CD14-positive monocyte (primary cell): ENCODE results near the gene CUX1. TPM values are rescaled to one million over a fixed set of nuclear protein-coding genes. Genes with fewer than 3 reads are reported as not detected.

Experiments
- DNase-seq, 3 donors: peaks; one replicate each; pipeline ENCODE4 v3.0.0-alpha.2; 2011 to 2022
- H2AFZ ChIP-seq: 2 replicates; pipeline ENCODE4 v1.6.0; 2012; ENCODE audit warnings: mild to moderate bottlenecking, low read depth, low read length, inconsistent platforms; ENCODE audit not compliant: insufficient read depth, poor library complexity, severe bottlenecking
- H3K27ac ChIP-seq, 2 donors: 1 replicate in 1 of 2; 2 replicates in 1 of 2; pipeline ENCODE4 v1.5.1; 2012 to 2013; ENCODE audit warnings: low read length in 2 of 2, control low read depth in 1 of 2, inconsistent platforms in 1 of 2, low read depth in 1 of 2, mild to moderate bottlenecking in 1 of 2
- H3K27me3 ChIP-seq, 2 donors: one replicate each; pipeline versions ENCODE4 v1.6.0 to v1.6.1; 2011 to 2013; ENCODE audit warnings: low read length in 2 of 2; ENCODE audit not compliant: control insufficient read depth in 2 of 2, insufficient read depth in 2 of 2
- H3K36me3 ChIP-seq, 2 donors: replicated peaks in 1 of 2; 1 replicate in 1 of 2; 2 replicates in 1 of 2; pipeline versions ENCODE4 v1.5.1 to v1.6.1; 2012 to 2013; ENCODE audit warnings: low read length in 2 of 2, control low read depth in 1 of 2, inconsistent platforms in 1 of 2, mild to moderate bottlenecking in 1 of 2; ENCODE audit not compliant: insufficient read depth in 2 of 2, control insufficient read depth in 1 of 2
- H3K4me1 ChIP-seq, 2 donors: 1 replicate in 1 of 2; 2 replicates in 1 of 2; pipeline versions ENCODE4 v1.5.1 to v1.6.1; 2012 to 2013; ENCODE audit warnings: low read length in 2 of 2, control low read depth in 1 of 2, inconsistent platforms in 1 of 2, mild to moderate bottlenecking in 1 of 2, moderate library complexity in 1 of 2; ENCODE audit not compliant: insufficient read depth in 2 of 2, control insufficient read depth in 1 of 2
- H3K4me2 ChIP-seq: replicated peaks from 2 replicates; pipeline ENCODE3; 2012; ENCODE audit warnings: low read length, moderate library complexity, mild to moderate bottlenecking; ENCODE audit not compliant: poor library complexity, severe bottlenecking; ENCODE audit errors: extremely low read depth
- H3K4me3 ChIP-seq, 3 experiments: fragments of 200-600 bp in 1 of 3; sonication (generic) in 1 of 3; replicated peaks in 1 of 3; 1 replicate in 2 of 3; 2 replicates in 1 of 3; pipeline ENCODE4 v1.5.1; 2011 to 2013; ENCODE audit warnings: low read length in 3 of 3, mild to moderate bottlenecking in 3 of 3, control low read depth in 2 of 3, low read depth in 2 of 3, inconsistent platforms in 1 of 3, moderate library complexity in 1 of 3
- H3K79me2 ChIP-seq: 2 replicates; pipeline ENCODE4 v1.6.0; 2012; ENCODE audit warnings: mild to moderate bottlenecking, control low read depth, inconsistent platforms, low read length, moderate library complexity; ENCODE audit not compliant: insufficient read depth
- H3K9ac ChIP-seq: 2 replicates; pipeline ENCODE4 v1.6.0; 2017; ENCODE audit warnings: low read length, mild to moderate bottlenecking; ENCODE audit not compliant: insufficient read depth, poor library complexity, severe bottlenecking
- H3K9me3 ChIP-seq, 2 donors: replicated peaks in 1 of 2; 1 replicate in 1 of 2; 2 replicates in 1 of 2; pipeline versions ENCODE4 v1.5.1 to v1.6.1; 2012 to 2013; ENCODE audit warnings: low read length in 2 of 2, control low read depth in 1 of 2; ENCODE audit not compliant: control insufficient read depth in 1 of 2, insufficient read depth in 1 of 2
- H4K20me1 ChIP-seq: 2 replicates; pipeline ENCODE4 v1.6.0; 2012; ENCODE audit warnings: mild to moderate bottlenecking, low read length, control low read depth, moderate library complexity; ENCODE audit not compliant: insufficient read depth
- H3K27ac Mint-ChIP-seq, 7 donors: one replicate each; pipeline ENCODE4 v1.8.0; 2020; ENCODE audit warnings: mild to moderate bottlenecking in 7 of 7, mixed read lengths in 7 of 7, moderate library complexity in 6 of 7, inconsistent platforms in 2 of 7
- H3K27me3 Mint-ChIP-seq, 3 donors: one replicate each; pipeline ENCODE4 v1.8.0; 2021 to 2022; ENCODE audit warnings: low read depth in 3 of 3, mild to moderate bottlenecking in 3 of 3, mixed read lengths in 3 of 3, moderate library complexity in 3 of 3, inconsistent platforms in 1 of 3
- H3K36me3 Mint-ChIP-seq, 2 donors: one replicate each; pipeline ENCODE4 v1.8.0; 2020; ENCODE audit warnings: mixed read lengths in 2 of 2, inconsistent platforms in 1 of 2, mild to moderate bottlenecking in 1 of 2
- H3K4me1 Mint-ChIP-seq: one replicate; pipeline ENCODE4 v1.8.0; 2020; ENCODE audit warnings: mild to moderate bottlenecking, mixed read lengths
- H3K4me3 Mint-ChIP-seq, 2 donors: one replicate each; pipeline ENCODE4 v1.8.0; 2020; ENCODE audit warnings: mild to moderate bottlenecking in 2 of 2, mixed read lengths in 2 of 2, moderate library complexity in 1 of 2
- H3K9me3 Mint-ChIP-seq, 7 donors: one replicate each; pipeline ENCODE4 v1.8.0; 2020 to 2022; ENCODE audit warnings: mixed read lengths in 7 of 7, mild to moderate bottlenecking in 6 of 7, moderate library complexity in 6 of 7, inconsistent platforms in 2 of 7
- WGBS: methylation state at CpG from one replicate; pipeline ENCODE4 v1.1.5; 2013; ENCODE audit warnings: missing lambda C conversion rate; ENCODE audit not compliant: insufficient coverage; 5-methylcytosine and 5-hydroxymethylcytosine counted together
- intact Hi-C, 2 donors: fragments of 100-400 bp; cut with micrococcal nuclease; formaldehyde crosslinking; loops; one replicate each; pipeline versions ENCODE4 v1.15.0 to v1.15.1; 2023
- polyA plus RNA-seq, 3 donors: library from polyadenylated mRNA; depleted of rRNA in 1 of 3; unstranded in 2 of 3; stranded (reverse) in 1 of 3; fragments of 300-500 nt in 2 of 3; fragments of >200 nt in 1 of 3; fragmentation: Illumina TruSeq in 2 of 3; gene quantifications; 1 replicate in 2 of 3; 2 replicates in 1 of 3; pipeline ENCODE4 v1.2.3, GENCODE V29; 2012 to 2021
- TF ChIP-seq, protein P1 (sequence below): fragments of 200-600 bp; IDR thresholded peaks from one replicate; pipeline ENCODE4 v1.8.0; 2022; ENCODE audit warnings: antibody characterized with exemption, mild to moderate bottlenecking

The CUX1 gene
- polyA plus RNA-seq, 3 donors: 17.6 to 38.0 (median 28.0) TPM

DNA sequence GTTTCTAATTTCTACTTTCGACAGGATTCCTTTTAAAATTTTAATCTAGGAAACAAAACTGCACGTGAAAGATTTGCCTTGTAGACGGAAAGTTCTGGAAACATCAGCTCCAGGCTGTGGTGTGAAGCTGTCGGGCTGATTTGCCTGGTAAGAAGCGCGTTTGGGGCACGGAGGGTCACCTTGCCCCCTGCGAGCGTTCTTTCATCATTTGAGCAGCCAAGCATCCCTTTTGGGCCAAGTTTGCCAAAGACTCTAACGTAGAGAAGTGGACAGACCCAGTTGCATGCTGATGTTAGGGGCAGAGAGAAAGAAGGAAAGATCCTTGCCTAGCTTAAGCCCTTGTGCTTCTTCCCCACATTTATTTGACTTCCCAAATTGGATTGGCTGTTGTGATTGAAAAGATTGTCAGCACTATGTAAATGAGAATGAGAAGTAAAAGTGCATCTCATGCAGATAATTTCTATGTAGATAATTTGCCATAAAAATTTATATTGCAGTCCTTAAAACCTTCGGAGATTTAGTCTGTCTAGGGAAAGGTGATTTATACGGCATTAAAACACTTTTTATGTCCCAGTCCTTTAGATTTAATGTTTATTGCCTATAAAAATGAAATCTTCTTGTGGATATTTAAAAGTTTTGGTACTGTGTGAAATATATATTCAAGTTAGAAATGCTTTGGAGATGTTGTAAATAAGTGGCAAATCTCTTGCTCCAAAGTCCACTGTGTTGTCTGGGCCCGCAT is 76.1 kb downstream of the CUX1 start:
- Histone ChIP-seq H4K20me1 (peaks cover 99% of the 10 kb centered on the region), H3K9ac (no peak overlapping the region), H3K79me2 (peaks cover 96% of the 10 kb centered on the region), H3K36me3 (peaks cover 0 to 1% of the 10 kb centered on the region in 2 donors), H3K9me3 (no peaks in the 10 kb centered on the region), H3K27ac (no peak overlapping the region), H2AFZ (no peak overlapping the region), H3K27me3 (no peaks in the 10 kb centered on the region), H3K4me2 (no peak overlapping the region), H3K4me1 (peaks cover 22 to 27% of the 10 kb centered on the region in 2 donors), H3K4me3 (no peak overlapping the region)
- DNase-seq: no peak
- Mint-ChIP-seq H3K4me1 (peaks cover 43% of the 10 kb centered on the region), H3K9me3 (no peaks in the 10 kb centered on the region), H3K4me3 (no peak overlapping the region), H3K36me3 (peaks cover 8 to 28% of the 10 kb centered on the region in 2 donors), H3K27ac (peak overlapping the region in 6 of 7 donors; percentile 70 to 90 (median 80)), H3K27me3 (peaks cover 0 to 2% (median 1%) of the 10 kb centered on the region in 3 donors)
- WGBS: 97% methylated on average over 8 of the region's 13 CpGs
- TF ChIP-seq, protein P1, sequence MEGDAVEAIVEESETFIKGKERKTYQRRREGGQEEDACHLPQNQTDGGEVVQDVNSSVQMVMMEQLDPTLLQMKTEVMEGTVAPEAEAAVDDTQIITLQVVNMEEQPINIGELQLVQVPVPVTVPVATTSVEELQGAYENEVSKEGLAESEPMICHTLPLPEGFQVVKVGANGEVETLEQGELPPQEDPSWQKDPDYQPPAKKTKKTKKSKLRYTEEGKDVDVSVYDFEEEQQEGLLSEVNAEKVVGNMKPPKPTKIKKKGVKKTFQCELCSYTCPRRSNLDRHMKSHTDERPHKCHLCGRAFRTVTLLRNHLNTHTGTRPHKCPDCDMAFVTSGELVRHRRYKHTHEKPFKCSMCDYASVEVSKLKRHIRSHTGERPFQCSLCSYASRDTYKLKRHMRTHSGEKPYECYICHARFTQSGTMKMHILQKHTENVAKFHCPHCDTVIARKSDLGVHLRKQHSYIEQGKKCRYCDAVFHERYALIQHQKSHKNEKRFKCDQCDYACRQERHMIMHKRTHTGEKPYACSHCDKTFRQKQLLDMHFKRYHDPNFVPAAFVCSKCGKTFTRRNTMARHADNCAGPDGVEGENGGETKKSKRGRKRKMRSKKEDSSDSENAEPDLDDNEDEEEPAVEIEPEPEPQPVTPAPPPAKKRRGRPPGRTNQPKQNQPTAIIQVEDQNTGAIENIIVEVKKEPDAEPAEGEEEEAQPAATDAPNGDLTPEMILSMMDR: no peak
- intact Hi-C loops: loop anchor here in 1 of 2 donors (10.0 kb wide), 1 partner anchor 171 kb away; no protein-coding TSS in a partner anchor

DNA sequence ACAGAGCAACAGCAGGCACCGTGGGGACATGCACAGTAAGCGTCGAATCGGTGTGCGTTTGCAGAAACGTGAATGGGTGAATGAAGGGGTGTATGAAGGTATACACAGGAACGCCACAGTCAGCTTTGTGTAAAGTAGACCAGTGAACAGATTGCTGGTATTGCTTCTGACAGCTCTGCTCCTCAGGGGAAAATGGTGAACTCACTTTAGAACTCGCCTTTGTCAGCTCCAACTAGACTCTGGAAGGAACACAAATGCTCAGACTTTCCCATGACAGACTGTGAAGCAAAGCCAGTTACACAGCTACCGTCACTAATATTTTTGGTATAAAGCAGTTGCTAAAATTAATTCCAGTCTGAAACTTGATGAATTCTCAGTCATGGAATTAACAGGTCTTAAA is 78.9 kb downstream of the CUX1 start:
- intact Hi-C loops: loop anchor here in 1 of 2 donors (10.0 kb wide), 1 partner anchor 168 kb away; no protein-coding TSS in a partner anchor
- Mint-ChIP-seq H3K4me3 (no peak overlapping the region), H3K27me3 (peaks cover 0 to 2% (median 0%) of the 10 kb centered on the region in 3 donors), H3K36me3 (peaks cover 14 to 35% of the 10 kb centered on the region in 2 donors), H3K9me3 (no peaks in the 10 kb centered on the region), H3K4me1 (peaks cover 25% of the 10 kb centered on the region), H3K27ac (peak overlapping the region in 6 of 7 donors; percentile 21 to 81 (median 62))
- H2AFZ ChIP-seq: no peak overlapping the region
- no peak overlapping the region for H3K4me2 ChIP-seq
- no peaks in the 10 kb centered on the region for H3K9me3 ChIP-seq
- WGBS: 88% methylated on average over 8 of the region's 9 CpGs
- no peak overlapping the region for H3K9ac ChIP-seq
- H3K79me2 ChIP-seq: peaks cover 96% of the 10 kb centered on the region
- H3K27me3 ChIP-seq: no peaks in the 10 kb centered on the region
- TF ChIP-seq, protein P1: no peak
- peaks cover 98% of the 10 kb centered on the region for H4K20me1 ChIP-seq
- DNase-seq: no peak
- H3K4me3 ChIP-seq: no peak overlapping the region
- peaks cover 0 to 16% of the 10 kb centered on the region in 2 donors for H3K36me3 ChIP-seq
- H3K27ac ChIP-seq: peak overlapping the region in 1 of 2 donors; percentile 43
- peaks cover 19 to 20% of the 10 kb centered on the region in 2 donors for H3K4me1 ChIP-seq
